Measurements from ENCODE around the gene ARGFX.

- TF ChIP-seq, protein P1, sequence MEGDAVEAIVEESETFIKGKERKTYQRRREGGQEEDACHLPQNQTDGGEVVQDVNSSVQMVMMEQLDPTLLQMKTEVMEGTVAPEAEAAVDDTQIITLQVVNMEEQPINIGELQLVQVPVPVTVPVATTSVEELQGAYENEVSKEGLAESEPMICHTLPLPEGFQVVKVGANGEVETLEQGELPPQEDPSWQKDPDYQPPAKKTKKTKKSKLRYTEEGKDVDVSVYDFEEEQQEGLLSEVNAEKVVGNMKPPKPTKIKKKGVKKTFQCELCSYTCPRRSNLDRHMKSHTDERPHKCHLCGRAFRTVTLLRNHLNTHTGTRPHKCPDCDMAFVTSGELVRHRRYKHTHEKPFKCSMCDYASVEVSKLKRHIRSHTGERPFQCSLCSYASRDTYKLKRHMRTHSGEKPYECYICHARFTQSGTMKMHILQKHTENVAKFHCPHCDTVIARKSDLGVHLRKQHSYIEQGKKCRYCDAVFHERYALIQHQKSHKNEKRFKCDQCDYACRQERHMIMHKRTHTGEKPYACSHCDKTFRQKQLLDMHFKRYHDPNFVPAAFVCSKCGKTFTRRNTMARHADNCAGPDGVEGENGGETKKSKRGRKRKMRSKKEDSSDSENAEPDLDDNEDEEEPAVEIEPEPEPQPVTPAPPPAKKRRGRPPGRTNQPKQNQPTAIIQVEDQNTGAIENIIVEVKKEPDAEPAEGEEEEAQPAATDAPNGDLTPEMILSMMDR (IDR thresholded peaks at IDR 0.05; ENCODE audit: insufficient read depth, low read length, poor library complexity, severe bottlenecking), result no peak
- no peak for TF ChIP-seq EZH2phosphoT487 (conservative IDR thresholded peaks at IDR 0.05; ENCODE audit: low read length)
Observed at GRCh38 chr3:121552797-121553196, 15.0 kb upstream of the ARGFX start.

All from SU-DHL-6 (cell line).